Measurements from ENCODE around the gene EHBP1. TPM values are rescaled to one million over a fixed set of nuclear protein-coding genes. Genes with fewer than 3 reads are reported as not detected.

The EHBP1 gene
- total and polyA plus RNA-seq, 2 donors (not counting 3 experiments of a cell fraction or from before 2014, with no cell fraction given), result 8.4 to 34.8 TPM

GRCh38 chr2:62991605-62992004 lies 286.1 kb downstream of the EHBP1 start:
- intact Hi-C loops (cut with micrococcal nuclease), result no loop called here
- dilution Hi-C loops (cut with MboI; ENCODE audit: extremely low pct_ligation_motif_present, low sequenced_read_pairs), result no loop called here
- DNase-seq (ENCODE audit: low read depth, low spot score) (no peak), FAIRE-seq (no peak)
- no peaks in the 10 kb centered on the region for H3K79me2 ChIP-seq (ENCODE audit: control insufficient read depth, insufficient read depth, low read length)
- no peak overlapping the region for H3K27ac ChIP-seq (ENCODE audit: insufficient read depth, low read depth, low read length)
- no peak overlapping the region for H3K4me2 ChIP-seq (ENCODE audit: insufficient read depth, low read length)
- BruUV-seq (replicated peaks), result no TSS peak
- H2AFZ ChIP-seq (ENCODE audit: low read depth, low read length), result no peak overlapping the region
- H3K4me1 ChIP-seq (ENCODE audit: control insufficient read depth, extremely low read depth, insufficient read depth, low read length), result no peaks in the 10 kb centered on the region
- TF ChIP-seq JUN (IDR thresholded peaks at IDR 0.05; ENCODE audit: borderline replicate concordance, insufficient read depth, insufficient read length, low read depth) (no peak), MAX (IDR thresholded peaks at IDR 0.05; ENCODE audit: insufficient read depth, insufficient read length) (no peak), GATA2 (IDR thresholded peaks at IDR 0.05; ENCODE audit: insufficient read depth, insufficient read length, low read depth, low read length) (no peak), POLR2A (IDR thresholded peaks at IDR 0.05; ENCODE audit: low read depth, low read length) (no peak), EZH2 (IDR thresholded peaks at IDR 0.05; ENCODE audit: borderline replicate concordance, low read depth, low read length, severe bottlenecking) (no peak), MYC (IDR thresholded peaks at IDR 0.05; ENCODE audit: low read depth, low read length) (no peak), POLR2AphosphoS5 (IDR thresholded peaks at IDR 0.05; ENCODE audit: insufficient read depth, low read depth, low read length) (no peak), FOS (IDR thresholded peaks at IDR 0.05; ENCODE audit: borderline replicate concordance, insufficient read depth, low read length) (no peak), CTCF (IDR thresholded peaks at IDR 0.05; ENCODE audit: extremely low read depth in 1 of 2, insufficient read depth in 1 of 2, low read depth in 1 of 2, low read length in 2 of 2) (no peak)
- ChIA-PET POLR2A (no interaction called here), CTCF (interaction anchor here (2.5 kb wide), 1 partner anchor 12 kb away, joined by 5 read pairs; no protein-coding TSS in a partner anchor)
- H3K4me3 ChIP-seq (replicated peaks in 1 of 3; ENCODE audit: insufficient read depth in 1 of 3, low read depth in 1 of 3, low read length in 3 of 3), result no peak overlapping the region
- H3K9ac ChIP-seq (replicated peaks; ENCODE audit: extremely low read depth, insufficient read depth, low read length), result no peak overlapping the region
- no peaks in the 10 kb centered on the region for H3K27me3 ChIP-seq (ENCODE audit: control insufficient read depth in 2 of 2, insufficient read depth in 2 of 2, low read length in 2 of 2)
- no peaks in the 10 kb centered on the region for H3K9me1 ChIP-seq (replicated peaks; ENCODE audit: control insufficient read depth, extremely low read depth, insufficient read depth, low read length)
- no peaks in the 10 kb centered on the region for H3K9me3 ChIP-seq (replicated peaks; ENCODE audit: control insufficient read depth, insufficient read depth, low read length)
- H4K20me1 ChIP-seq (replicated peaks; ENCODE audit: control insufficient read depth, extremely low read depth, insufficient read depth, low read length), result no peaks in the 10 kb centered on the region
- H3K36me3 ChIP-seq (ENCODE audit: control insufficient read depth in 2 of 2, extremely low read depth in 1 of 2, insufficient read depth in 2 of 2, low read length in 2 of 2), result no peaks in the 10 kb centered on the region
